Activated T-helper 1 cell treated with anti-CD3 and anti-CD28 coated beads, Interleukin-12 subunit alpha, Interleukin-12 subunit beta, Interleukin-2, Interleukin-4 antibody, amounts not matched to agents 30 ng/mL and 10 ng/mL and 1 ng/mL, durations not matched to agents 14 hours and 24 hours and 36 hours (primary cell): ENCODE data around the gene CRIM1. TPM values are rescaled to one million over a fixed set of nuclear protein-coding genes. Genes with fewer than 3 reads are reported as not detected.

Experiments used
- DNase-seq: peaks from one replicate; pipeline ENCODE4 v3.0.0; 2021; ENCODE audit warnings: low spot score
- H3K27ac Mint-ChIP-seq: one replicate; pipeline ENCODE4 v1.8.0; 2021; ENCODE audit warnings: mild to moderate bottlenecking, mixed read lengths
- H3K27me3 Mint-ChIP-seq: one replicate; pipeline ENCODE4 v1.8.0; 2022; ENCODE audit warnings: mild to moderate bottlenecking, moderate library complexity, mixed read lengths; ENCODE audit not compliant: insufficient read depth
- H3K36me3 Mint-ChIP-seq: one replicate; pipeline ENCODE4 v1.8.0; 2021; ENCODE audit warnings: low read depth, mixed read lengths
- H3K4me1 Mint-ChIP-seq: one replicate; pipeline ENCODE4 v1.8.0; 2021; ENCODE audit warnings: low read depth, mixed read lengths
- H3K4me3 Mint-ChIP-seq: one replicate; pipeline ENCODE4 v1.8.0; 2021; ENCODE audit warnings: mild to moderate bottlenecking, moderate library complexity, mixed read lengths
- H3K9me3 Mint-ChIP-seq: one replicate; pipeline ENCODE4 v1.8.0; 2021; ENCODE audit warnings: mixed read lengths
- intact Hi-C: fragments of 100-400 bp; cut with micrococcal nuclease; formaldehyde crosslinking; loops from one replicate; pipeline ENCODE4 v1.15.1; 2024
- total RNA-seq: library from RNA; stranded (reverse); gene quantifications from 2 replicates; pipeline ENCODE4 v1.2.3, GENCODE V29; 2022

CRIM1 gene
- total RNA-seq, 1 donor from 2014 or later: 15.3 TPM

DNA sequence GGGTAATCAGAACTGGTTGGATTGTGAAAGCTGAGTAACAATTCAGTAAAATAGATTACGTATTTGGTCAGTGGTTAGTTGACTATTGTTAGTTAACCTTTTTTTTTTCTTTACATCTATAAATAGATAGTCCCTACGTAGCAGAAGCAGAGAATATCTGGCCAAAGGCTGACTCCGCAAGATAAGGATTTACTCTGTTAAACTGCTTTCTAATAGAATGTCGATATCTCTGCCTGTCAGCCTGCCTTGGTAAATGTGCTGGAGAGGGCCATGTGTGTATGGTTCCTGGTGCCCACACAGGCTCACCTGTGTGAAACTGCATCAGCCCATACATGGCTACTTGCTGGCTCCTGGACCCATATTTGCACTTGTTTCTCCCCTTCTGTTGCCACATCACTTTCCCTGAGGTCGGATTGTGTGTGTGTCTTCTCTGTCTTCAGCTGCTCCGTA, 94.4 kb downstream of the CRIM1 start:
- intact Hi-C loops: no loop called here
- H3K4me3 Mint-ChIP-seq: no peak overlapping the region
- no peak overlapping the region for H3K27ac Mint-ChIP-seq
- peaks cover 2% of the 10 kb centered on the region for H3K36me3 Mint-ChIP-seq
- no peak for DNase-seq
- H3K4me1 Mint-ChIP-seq: no peaks in the 10 kb centered on the region
- peaks cover 2% of the 10 kb centered on the region for H3K27me3 Mint-ChIP-seq
- H3K9me3 Mint-ChIP-seq: no peaks in the 10 kb centered on the region

GRCh38 chr2:36450466-36451196, 95.1 kb downstream of the CRIM1 start:
- no peak for DNase-seq
- Mint-ChIP-seq H3K4me1 (no peaks in the 10 kb centered on the region), H3K36me3 (peaks cover 2% of the 10 kb centered on the region), H3K27ac (no peak overlapping the region), H3K27me3 (no peaks in the 10 kb centered on the region), H3K9me3 (no peaks in the 10 kb centered on the region), H3K4me3 (no peak overlapping the region)
- intact Hi-C loops: no loop called here

GRCh38 chr2:36451512-36451911, 95.9 kb downstream of the CRIM1 start:
- H3K4me3 Mint-ChIP-seq: no peak overlapping the region
- H3K27me3 Mint-ChIP-seq: peaks cover 2% of the 10 kb centered on the region
- intact Hi-C loops: no loop called here

GRCh38 chr2:36452260-36452659, 96.7 kb downstream of the CRIM1 start:
- H3K27ac Mint-ChIP-seq: no peak overlapping the region
- no peak overlapping the region for H3K4me3 Mint-ChIP-seq
- no peaks in the 10 kb centered on the region for H3K4me1 Mint-ChIP-seq
- peaks cover 2% of the 10 kb centered on the region for H3K27me3 Mint-ChIP-seq
- no peak for DNase-seq
- no peaks in the 10 kb centered on the region for H3K9me3 Mint-ChIP-seq
- peaks cover 2% of the 10 kb centered on the region for H3K36me3 Mint-ChIP-seq
- intact Hi-C loops: no loop called here

More at GRCh38 chr2:36451512-36451911, 95.9 kb downstream of the CRIM1 start:
- Mint-ChIP-seq H3K27ac (no peak overlapping the region), H3K9me3 (no peaks in the 10 kb centered on the region), H3K4me1 (no peaks in the 10 kb centered on the region), H3K36me3 (peaks cover 2% of the 10 kb centered on the region)
- DNase-seq: no peak

DNA sequence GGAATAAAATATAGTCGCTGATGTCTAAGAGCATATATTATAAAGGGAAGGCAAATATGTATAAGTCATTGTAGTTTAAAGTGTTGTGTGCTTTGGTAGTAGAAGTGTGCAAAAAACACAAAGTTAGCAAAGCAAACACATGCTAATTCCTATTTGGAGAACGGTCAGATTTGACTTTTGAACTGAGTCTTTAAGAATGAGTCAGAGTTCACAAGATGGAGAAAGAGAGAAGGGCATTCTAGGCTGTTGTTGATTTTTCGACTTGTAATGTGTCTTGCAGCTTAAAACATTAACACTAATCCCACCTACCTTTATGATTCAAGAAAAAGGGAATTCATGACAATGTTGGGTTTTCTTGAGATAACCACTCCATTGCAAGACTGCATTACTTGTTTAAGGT, 98.1 kb downstream of the CRIM1 start:
- no peak overlapping the region for H3K4me3 Mint-ChIP-seq
- H3K9me3 Mint-ChIP-seq: no peaks in the 10 kb centered on the region
- H3K36me3 Mint-ChIP-seq: no peaks in the 10 kb centered on the region
- intact Hi-C loops: no loop called here
- H3K27me3 Mint-ChIP-seq: peaks cover 2% of the 10 kb centered on the region
- DNase-seq: no peak
- no peak overlapping the region for H3K27ac Mint-ChIP-seq
- no peaks in the 10 kb centered on the region for H3K4me1 Mint-ChIP-seq

DNA sequence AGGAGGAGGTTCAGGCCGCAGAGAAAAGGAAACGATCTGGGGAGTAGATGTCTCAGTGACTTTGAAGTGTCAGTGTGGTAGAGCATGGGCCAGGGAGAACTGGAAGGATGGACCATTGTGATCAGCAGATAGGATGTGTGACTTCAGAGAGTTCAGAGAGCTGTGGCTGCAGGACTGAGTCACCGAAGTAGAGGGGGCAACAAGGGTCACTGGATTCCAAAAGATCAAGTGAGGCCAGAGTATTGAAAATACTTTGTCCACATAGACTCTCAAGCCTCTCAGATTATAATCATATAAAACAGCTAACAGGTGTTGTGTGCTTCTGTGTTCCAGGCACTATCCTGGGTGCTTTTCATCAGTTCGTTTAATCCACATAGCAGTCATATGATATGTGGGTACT, 99.4 kb downstream of the CRIM1 start:
- no peaks in the 10 kb centered on the region for H3K36me3 Mint-ChIP-seq
- no peaks in the 10 kb centered on the region for H3K4me1 Mint-ChIP-seq
- no peaks in the 10 kb centered on the region for H3K9me3 Mint-ChIP-seq
- H3K27ac Mint-ChIP-seq: no peak overlapping the region
- H3K27me3 Mint-ChIP-seq: peaks cover 2% of the 10 kb centered on the region
- intact Hi-C loops: no loop called here
- DNase-seq: no peak
- H3K4me3 Mint-ChIP-seq: no peak overlapping the region

GRCh38 chr2:36455788-36456187, 100.2 kb downstream of the CRIM1 start:
- Mint-ChIP-seq H3K4me1 (no peaks in the 10 kb centered on the region), H3K27ac (no peak overlapping the region), H3K36me3 (no peaks in the 10 kb centered on the region), H3K9me3 (no peaks in the 10 kb centered on the region), H3K27me3 (peaks cover 2% of the 10 kb centered on the region), H3K4me3 (no peak overlapping the region)
- no peak for DNase-seq
- intact Hi-C loops: no loop called here

- Mint-ChIP-seq H3K36me3 (no peaks in the 10 kb centered on the region), H3K27ac (no peak overlapping the region), H3K27me3 (peaks cover 2% of the 10 kb centered on the region), H3K4me3 (no peak overlapping the region), H3K4me1 (no peaks in the 10 kb centered on the region), H3K9me3 (no peaks in the 10 kb centered on the region)
- DNase-seq: no peak
- intact Hi-C loops: no loop called here
Measured at GRCh38 chr2:36456227-36457175, 100.9 kb downstream of the CRIM1 start.

- no peak for DNase-seq
- Mint-ChIP-seq H3K9me3 (no peaks in the 10 kb centered on the region), H3K4me1 (no peaks in the 10 kb centered on the region), H3K27me3 (peaks cover 2% of the 10 kb centered on the region), H3K4me3 (no peak overlapping the region), H3K27ac (no peak overlapping the region), H3K36me3 (no peaks in the 10 kb centered on the region)
- intact Hi-C loops: no loop called here
Measured at GRCh38 chr2:36458106-36458505, 102.5 kb downstream of the CRIM1 start.

DNA sequence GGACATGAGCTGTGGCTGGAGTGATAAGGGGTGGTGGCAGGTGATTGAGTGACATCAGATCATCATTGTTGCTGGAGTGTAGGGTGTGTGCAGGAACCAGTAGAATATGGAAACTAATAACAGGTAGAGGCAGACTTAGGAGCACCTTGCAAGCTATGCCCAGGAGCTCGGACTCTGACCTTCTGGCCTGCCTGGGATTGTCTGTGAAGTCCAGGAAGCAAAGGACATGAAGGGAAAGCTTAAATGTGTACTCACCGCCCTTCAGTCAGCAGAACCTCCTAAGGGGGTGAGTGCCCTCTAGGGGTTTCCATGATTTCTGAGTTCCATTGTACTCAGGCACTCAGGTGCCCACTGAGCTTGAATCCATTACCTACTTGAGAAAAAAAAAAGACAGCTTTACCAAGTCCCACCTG, 104.2 kb downstream of the CRIM1 start:
- DNase-seq: no peak
- Mint-ChIP-seq H3K4me1 (no peaks in the 10 kb centered on the region), H3K4me3 (no peak overlapping the region), H3K27ac (no peak overlapping the region), H3K9me3 (no peaks in the 10 kb centered on the region), H3K36me3 (no peaks in the 10 kb centered on the region), H3K27me3 (peaks cover 2% of the 10 kb centered on the region)
- intact Hi-C loops: loop anchor here (2.0 to 5.0 kb wide), 2 partner anchors 72 to 105 kb away; partner anchors contain the start of gene CRIM1

DNA sequence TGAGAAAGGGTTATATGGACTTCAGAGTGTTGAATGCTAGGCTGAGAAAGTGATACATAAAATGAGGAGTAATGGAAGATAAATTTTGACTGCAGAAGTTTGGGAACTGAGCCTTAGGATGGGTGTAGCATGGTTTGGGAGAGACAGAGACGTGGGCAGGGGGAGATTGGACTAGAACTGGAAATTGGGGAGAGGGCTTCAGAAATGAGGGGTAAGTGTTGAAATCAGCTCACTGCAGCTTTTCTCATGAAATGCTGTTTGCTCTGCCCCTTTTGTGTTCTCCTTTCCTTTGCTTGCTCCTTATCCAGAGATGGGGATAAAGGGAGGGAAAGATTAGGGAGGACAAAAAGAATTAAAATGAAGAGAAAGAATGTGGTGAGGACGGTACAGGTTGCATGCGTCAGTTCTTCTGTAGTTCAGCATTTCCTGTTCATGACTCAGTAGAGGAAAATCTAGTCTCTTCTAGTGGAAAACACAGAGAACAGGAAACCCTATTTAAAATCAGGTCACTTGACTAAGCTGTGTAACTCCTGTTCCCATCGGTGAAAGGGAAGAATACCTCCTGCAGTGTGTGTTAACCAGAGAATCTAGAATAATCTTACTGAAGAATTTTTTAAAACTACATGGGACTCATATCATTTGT, 105.6 kb downstream of the CRIM1 start:
- intact Hi-C loops: loop anchor here (1.0 to 5.0 kb wide), 3 partner anchors 74 to 314 kb away; partner anchors contain the start of gene CRIM1
- Mint-ChIP-seq H3K4me1 (no peaks in the 10 kb centered on the region), H3K36me3 (no peaks in the 10 kb centered on the region), H3K27me3 (peaks cover 2% of the 10 kb centered on the region), H3K4me3 (no peak overlapping the region), H3K9me3 (no peaks in the 10 kb centered on the region), H3K27ac (no peak overlapping the region)
- DNase-seq: no peak

GRCh38 chr2:36462311-36462935, 106.8 kb downstream of the CRIM1 start:
- Mint-ChIP-seq H3K27ac (no peak overlapping the region), H3K4me3 (no peak overlapping the region), H3K36me3 (peaks cover 3% of the 10 kb centered on the region), H3K9me3 (no peaks in the 10 kb centered on the region), H3K4me1 (no peaks in the 10 kb centered on the region), H3K27me3 (no peaks in the 10 kb centered on the region)
- intact Hi-C loops: loop anchor here (5.0 kb wide), 1 partner anchor 75 kb away; no protein-coding TSS in a partner anchor
- DNase-seq: no peak
